ENCODE measurements around the gene RGS9. TPM values are rescaled to one million over a fixed set of nuclear protein-coding genes. Genes with fewer than 3 reads are reported as not detected.
A peak's percentile ranks its signal among the peaks of the same experiment; 100 is the strongest.

The RGS9 gene
- total and polyA plus RNA-seq, 10 of the 15 experiments (the other 5 are each of a cell fraction or from before 2014, with no cell fraction given) = 1.1 to 10.6 (median 5.6) TPM

DNA sequence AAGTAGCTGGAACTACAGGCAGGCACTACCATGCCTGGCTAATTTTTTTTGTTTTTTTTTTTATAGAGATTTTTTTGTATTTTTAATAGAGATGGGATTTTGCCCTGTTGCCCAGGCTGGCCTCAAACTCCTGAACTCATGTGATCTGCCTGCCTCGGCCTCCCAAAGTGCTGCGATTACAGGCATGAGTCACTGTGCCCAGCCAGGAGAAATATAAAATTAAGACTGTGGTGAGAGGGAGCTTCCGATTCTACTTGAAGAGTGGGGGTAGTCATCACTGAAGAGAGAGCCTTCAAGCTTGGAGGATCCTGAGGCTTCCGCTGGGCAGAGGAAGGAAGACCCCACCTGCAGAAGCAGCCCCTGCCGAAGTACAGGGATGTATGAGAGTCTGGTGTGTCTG is 34.4 kb upstream of the RGS9 start (continued):
- TF ChIP-seq RAD21 (IDR thresholded peaks at IDR 0.05; ENCODE audit: insufficient read depth, low read depth, low read length) (no peak), SMC3 (IDR thresholded peaks at IDR 0.05; ENCODE audit: borderline replicate concordance, low read length) (no peak)

DNA sequence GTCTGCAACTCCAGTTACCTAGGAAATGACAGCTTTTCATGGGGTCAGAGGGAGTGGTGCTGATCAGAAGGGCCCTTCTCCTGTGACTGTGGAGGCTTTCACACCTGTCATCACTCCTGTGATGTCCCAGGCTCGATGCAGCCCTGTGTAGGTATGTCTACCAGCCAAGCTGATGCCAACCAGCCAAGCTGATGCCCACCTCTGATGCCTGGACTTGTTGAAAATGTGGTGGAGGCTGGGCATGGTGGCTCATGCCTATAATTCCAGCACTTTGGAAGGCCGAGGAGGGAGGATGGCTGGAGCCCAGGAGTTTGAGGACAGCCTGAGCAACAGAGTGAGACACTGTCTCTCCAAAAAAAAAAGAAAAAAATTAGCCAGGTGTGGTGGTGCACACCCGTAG is 33.7 kb upstream of the RGS9 start:
- TF ChIP-seq, protein P1, sequence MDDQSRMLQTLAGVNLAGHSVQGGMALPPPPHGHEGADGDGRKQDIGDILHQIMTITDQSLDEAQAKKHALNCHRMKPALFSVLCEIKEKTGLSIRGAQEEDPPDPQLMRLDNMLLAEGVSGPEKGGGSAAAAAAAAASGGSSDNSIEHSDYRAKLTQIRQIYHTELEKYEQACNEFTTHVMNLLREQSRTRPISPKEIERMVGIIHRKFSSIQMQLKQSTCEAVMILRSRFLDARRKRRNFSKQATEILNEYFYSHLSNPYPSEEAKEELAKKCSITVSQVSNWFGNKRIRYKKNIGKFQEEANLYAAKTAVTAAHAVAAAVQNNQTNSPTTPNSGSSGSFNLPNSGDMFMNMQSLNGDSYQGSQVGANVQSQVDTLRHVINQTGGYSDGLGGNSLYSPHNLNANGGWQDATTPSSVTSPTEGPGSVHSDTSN (IDR thresholded peaks at IDR 0.05; ENCODE audit: insufficient replicate concordance, low read depth, low read length) = no peak
- TF ChIP-seq, protein P2, sequence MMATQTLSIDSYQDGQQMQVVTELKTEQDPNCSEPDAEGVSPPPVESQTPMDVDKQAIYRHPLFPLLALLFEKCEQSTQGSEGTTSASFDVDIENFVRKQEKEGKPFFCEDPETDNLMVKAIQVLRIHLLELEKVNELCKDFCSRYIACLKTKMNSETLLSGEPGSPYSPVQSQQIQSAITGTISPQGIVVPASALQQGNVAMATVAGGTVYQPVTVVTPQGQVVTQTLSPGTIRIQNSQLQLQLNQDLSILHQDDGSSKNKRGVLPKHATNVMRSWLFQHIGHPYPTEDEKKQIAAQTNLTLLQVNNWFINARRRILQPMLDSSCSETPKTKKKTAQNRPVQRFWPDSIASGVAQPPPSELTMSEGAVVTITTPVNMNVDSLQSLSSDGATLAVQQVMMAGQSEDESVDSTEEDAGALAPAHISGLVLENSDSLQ (IDR thresholded peaks at IDR 0.05) = no peak
- TF ChIP-seq NFXL1 (IDR thresholded peaks at IDR 0.05; ENCODE audit: borderline replicate concordance) (no peak), RAD21 (IDR thresholded peaks at IDR 0.05; ENCODE audit: insufficient read depth, low read depth, low read length) (no peak), ZNF24 (IDR thresholded peaks at IDR 0.05) (no peak), RELB (IDR thresholded peaks at IDR 0.05; ENCODE audit: low read depth) (no peak)
- Histone ChIP-seq H2AFZ (ENCODE audit: control insufficient read depth, low read depth, low read length) (no peak overlapping the region), H3K27ac (ENCODE audit: control insufficient read depth, insufficient read depth) (no peak overlapping the region), H3K9me3 (replicated peaks; ENCODE audit: control insufficient read depth, insufficient read depth, low read length) (no peaks in the 10 kb centered on the region), H3K4me3 (no peak overlapping the region), H3K36me3 (ENCODE audit: control insufficient read depth in 2 of 2, insufficient read depth in 2 of 2, low read length in 1 of 2) (no peaks in the 10 kb centered on the region), H3K79me2 (ENCODE audit: control insufficient read depth, insufficient read depth, low read length) (no peaks in the 10 kb centered on the region), H3K4me1 (ENCODE audit: control insufficient read depth, insufficient read depth, low read length) (peaks cover 12% of the 10 kb centered on the region), H3K27me3 (replicated peaks in 1 of 2; ENCODE audit: control insufficient read depth in 2 of 2, insufficient read depth in 2 of 2, low read length in 1 of 2) (no peaks in the 10 kb centered on the region), H4K20me1 (ENCODE audit: control insufficient read depth, insufficient read depth) (no peaks in the 10 kb centered on the region), H3K9ac (ENCODE audit: control insufficient read depth, insufficient read depth, low read length) (no peak overlapping the region), H3K4me2 (ENCODE audit: control insufficient read depth, insufficient read depth) (0 out of 2 replicates have a peak overlapping the region, but pooled peaks have one; percentile 9)
- RAD21 ChIA-PET (ENCODE audit: unreplicated experiment) = interaction anchor here (1.2 kb wide), 1 partner anchor 325 kb away, joined by 3 read pairs; no protein-coding TSS in a partner anchor
- CTCF ChIA-PET = interaction anchor here (0.8 to 4.0 kb wide), 4 partner anchors 94 to 1062 kb away, joined by 3 to 21 read pairs (median 4); no protein-coding TSS in a partner anchor
- intact Hi-C loops (cut with micrococcal nuclease; ENCODE audit: unreplicated experiment) (no loop called here), in situ Hi-C loops (cut with MboI) (loop anchor here (5.0 kb wide), 1 partner anchor 141 kb away; no protein-coding TSS in a partner anchor)
- FAIRE-seq = no peak
- DNase-seq (ENCODE audit: low read depth, low spot score) = no peak
- no TSS peak for BruUV-seq (replicated peaks)
- 67% methylated on average over 3 of the region's 3 CpGs for WGBS (ENCODE audit: insufficient coverage, insufficient replicate concordance, low lambda C conversion rate, missing lambda C conversion rate)
- no peak for ATAC-seq
- SMC1A ChIA-PET (ENCODE audit: uncharacterized antibody, unreplicated experiment) = interaction anchor here (0.6 to 6.4 kb wide), 2 partner anchors 25 to 140 kb away, joined by 3 to 60 read pairs; no protein-coding TSS in a partner anchor
- POLR2A ChIA-PET = interaction anchor here (0.9 kb wide), 1 partner anchor 31 kb away, joined by 3 read pairs; no protein-coding TSS in a partner anchor

Data from GM12878 (cell line).